GM23338 (cell line): ENCODE measurements around the gene SCN1B.

Experiments used
- CREB1 ChIP-seq: fragments of 250-450 bp; sonication (Bioruptor Pico); IDR thresholded peaks from 2 replicates; pipeline ENCODE4 v1.5.0; 2020; ENCODE audit warnings: low read depth, mild to moderate bottlenecking, moderate library complexity
- CTCF ChIP-seq, 2 experiments: fragments of 200-600 bp in 1 of 2; sonication (generic) in 1 of 2; conservative IDR thresholded peaks; 2 replicates each; pipeline versions ENCODE4 v1.5.1 to v1.6.1; 2016 to 2017; ENCODE audit warnings: antibody characterized with exemption in 2 of 2, low read depth in 2 of 2, mild to moderate bottlenecking in 2 of 2, moderate library complexity in 1 of 2
- EZH2 ChIP-seq: fragments of 200-600 bp; sonication (generic); IDR thresholded peaks from one replicate; pipeline ENCODE4 v1.8.0; 2017; ENCODE audit warnings: antibody characterized with exemption, mild to moderate bottlenecking, low read depth; ENCODE audit not compliant: unreplicated experiment
- EZH2phosphoT487 ChIP-seq: fragments of 200-600 bp; sonication (generic); IDR thresholded peaks from one replicate; pipeline ENCODE4 v1.8.1; 2018; ENCODE audit warnings: antibody characterized with exemption; ENCODE audit not compliant: unreplicated experiment
- JUNB ChIP-seq: IDR thresholded peaks from one replicate; pipeline ENCODE4 v1.6.1; 2016; ENCODE audit warnings: antibody characterized with exemption; ENCODE audit not compliant: unreplicated experiment
- POLR2AphosphoS5 ChIP-seq: IDR thresholded peaks from 2 replicates; pipeline ENCODE4 v1.6.1; 2016; ENCODE audit warnings: antibody characterized with exemption, low read depth
- REST ChIP-seq: IDR thresholded peaks from one replicate; pipeline ENCODE4 v1.6.1; 2018; ENCODE audit warnings: antibody characterized with exemption; ENCODE audit not compliant: unreplicated experiment
- STAT1 ChIP-seq: IDR thresholded peaks from one replicate; pipeline ENCODE4 v1.6.1; 2016; ENCODE audit warnings: antibody characterized with exemption; ENCODE audit not compliant: unreplicated experiment

- TF ChIP-seq POLR2AphosphoS5 (no peak; the same call in 1 of the 2 replicates), CTCF (conservative IDR thresholded peaks at IDR 0.05; ENCODE audit: low read depth in 2 of 2) (no peak), REST (no peak), STAT1 (no peak), EZH2 (no peak), JUNB (no peak), EZH2phosphoT487 (no peak), CREB1 (CRISPR knock-in tag) (no peak)
These were observed 25.6 kb upstream of the SCN1B start for GRCh38 chr19:35004517-35005255.
